Smooth muscle cell (in vitro differentiated cells): ENCODE data around the gene PTPN5. TPM values are rescaled to one million over a fixed set of nuclear protein-coding genes. Genes with fewer than 3 reads are reported as not detected.

Source experiments
- DNase-seq: peaks from one replicate; lab custom pipeline; 2025; ENCODE audit not compliant: unreplicated experiment; lab: John Stamatoyannopoulos, UW
- H2AFZ ChIP-seq: fragments of 200-600 bp; sonication (generic); 2 replicates; pipeline ENCODE4 v1.6.0; 2016; ENCODE audit warnings: antibody characterized with exemption, low read depth, mild to moderate bottlenecking
- H3F3A ChIP-seq: fragments of 200-600 bp; sonication (generic); 2 replicates; pipeline ENCODE4 v1.6.0; 2017; ENCODE audit warnings: antibody characterized with exemption, low read depth
- H3K27ac ChIP-seq: fragments of 200-600 bp; sonication (generic); 2 replicates; pipeline ENCODE4 v1.5.1; 2016; ENCODE audit warnings: low read depth, mild to moderate bottlenecking
- H3K27me3 ChIP-seq: fragments of 200-600 bp; sonication (generic); 2 replicates; pipeline ENCODE4 v1.6.1; 2016; ENCODE audit warnings: low read depth, mild to moderate bottlenecking
- H3K36me3 ChIP-seq: fragments of 200-600 bp; sonication (generic); 2 replicates; pipeline ENCODE4 v1.5.1; 2016; ENCODE audit warnings: low read depth
- H3K4me1 ChIP-seq: fragments of 200-600 bp; sonication (generic); 2 replicates; pipeline ENCODE4 v1.5.1; 2016; ENCODE audit warnings: low read depth
- H3K4me2 ChIP-seq: fragments of 200-600 bp; sonication (generic); 2 replicates; pipeline ENCODE4 v1.6.0; 2016; ENCODE audit warnings: mild to moderate bottlenecking
- H3K4me3 ChIP-seq: fragments of 200-600 bp; sonication (generic); 2 replicates; pipeline ENCODE4 v1.5.1; 2016; ENCODE audit warnings: mild to moderate bottlenecking
- H3K79me2 ChIP-seq: fragments of 200-600 bp; sonication (generic); 2 replicates; pipeline ENCODE4 v1.6.0; 2016; ENCODE audit warnings: low read depth, mild to moderate bottlenecking
- H3K9ac ChIP-seq: fragments of 200-600 bp; sonication (generic); 2 replicates; pipeline ENCODE4 v1.6.0; 2016; ENCODE audit warnings: low read depth
- H3K9me3 ChIP-seq: fragments of 200-600 bp; sonication (generic); replicated peaks from 2 replicates; pipeline ENCODE4 v1.5.1; 2016; ENCODE audit warnings: low read depth
- H4K20me1 ChIP-seq: fragments of 200-600 bp; sonication (generic); 2 replicates; pipeline ENCODE4 v1.6.0; 2016; ENCODE audit warnings: low read depth
- WGBS: methylation state at CpG from one replicate; pipeline ENCODE4 v1.1.7; 2016; ENCODE audit warnings: low lambda C conversion rate; 5-methylcytosine and 5-hydroxymethylcytosine counted together
- polyA plus RNA-seq: library from polyadenylated mRNA; unstranded; fragments of >200 nt; fragmentation: Nextera tagmentation; extraction: Ambion mirVana; gene quantifications from 2 replicates; pipeline ENCODE4 v1.2.1, GENCODE V29; 2016
- total RNA-seq: library from RNA; depleted of rRNA; stranded (reverse); fragments of >200 nt; gene quantifications from 2 replicates; pipeline ENCODE4 v1.2.3, GENCODE V29; 2014
- TF ChIP-seq, protein P1 (sequence below): fragments of 200-600 bp; sonication (generic); IDR thresholded peaks from 2 replicates; pipeline ENCODE4 v1.5.1; 2017; ENCODE audit warnings: borderline replicate concordance, mild to moderate bottlenecking, antibody characterized with exemption; ENCODE audit not compliant: insufficient read depth, poor library complexity, severe bottlenecking

The PTPN5 gene
- total and polyA plus RNA-seq, 2 experiments from 2014 or later = not detected

DNA sequence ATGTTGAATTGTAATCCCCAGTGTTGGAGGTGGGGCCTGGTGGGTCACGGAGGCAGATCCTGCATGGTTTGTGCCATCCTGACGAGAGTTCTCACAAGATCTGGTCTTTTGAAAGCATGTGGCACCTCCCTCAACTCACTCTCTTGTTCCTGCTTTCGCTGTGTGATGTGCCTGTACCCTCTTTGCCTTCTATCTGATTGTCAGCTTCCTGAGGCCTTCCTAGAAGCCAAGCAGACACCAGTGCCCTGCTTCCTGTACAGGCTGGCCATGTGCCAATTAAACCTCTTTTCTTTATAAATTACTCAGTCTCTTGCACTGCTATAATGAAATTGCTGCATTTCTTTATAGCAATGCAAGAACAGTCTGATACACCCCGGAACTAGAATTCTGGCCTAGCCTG is 13.1 kb downstream of the PTPN5 start:
- Histone ChIP-seq H3K27ac (no peak overlapping the region), H3K4me3 (no peak overlapping the region), H4K20me1 (no peaks in the 10 kb centered on the region), H3K79me2 (no peaks in the 10 kb centered on the region), H3K4me1 (no peaks in the 10 kb centered on the region), H3K9me3 (no peaks in the 10 kb centered on the region), H3F3A (no peaks in the 10 kb centered on the region), H2AFZ (no peak overlapping the region), H3K9ac (no peak overlapping the region), H3K36me3 (no peaks in the 10 kb centered on the region), H3K27me3 (peaks cover 1% of the 10 kb centered on the region), H3K4me2 (no peak overlapping the region)
- 90% methylated on average over 4 of the region's 4 CpGs for WGBS
- TF ChIP-seq, protein P1, sequence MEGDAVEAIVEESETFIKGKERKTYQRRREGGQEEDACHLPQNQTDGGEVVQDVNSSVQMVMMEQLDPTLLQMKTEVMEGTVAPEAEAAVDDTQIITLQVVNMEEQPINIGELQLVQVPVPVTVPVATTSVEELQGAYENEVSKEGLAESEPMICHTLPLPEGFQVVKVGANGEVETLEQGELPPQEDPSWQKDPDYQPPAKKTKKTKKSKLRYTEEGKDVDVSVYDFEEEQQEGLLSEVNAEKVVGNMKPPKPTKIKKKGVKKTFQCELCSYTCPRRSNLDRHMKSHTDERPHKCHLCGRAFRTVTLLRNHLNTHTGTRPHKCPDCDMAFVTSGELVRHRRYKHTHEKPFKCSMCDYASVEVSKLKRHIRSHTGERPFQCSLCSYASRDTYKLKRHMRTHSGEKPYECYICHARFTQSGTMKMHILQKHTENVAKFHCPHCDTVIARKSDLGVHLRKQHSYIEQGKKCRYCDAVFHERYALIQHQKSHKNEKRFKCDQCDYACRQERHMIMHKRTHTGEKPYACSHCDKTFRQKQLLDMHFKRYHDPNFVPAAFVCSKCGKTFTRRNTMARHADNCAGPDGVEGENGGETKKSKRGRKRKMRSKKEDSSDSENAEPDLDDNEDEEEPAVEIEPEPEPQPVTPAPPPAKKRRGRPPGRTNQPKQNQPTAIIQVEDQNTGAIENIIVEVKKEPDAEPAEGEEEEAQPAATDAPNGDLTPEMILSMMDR = no peak
- DNase-seq = no peak

DNA sequence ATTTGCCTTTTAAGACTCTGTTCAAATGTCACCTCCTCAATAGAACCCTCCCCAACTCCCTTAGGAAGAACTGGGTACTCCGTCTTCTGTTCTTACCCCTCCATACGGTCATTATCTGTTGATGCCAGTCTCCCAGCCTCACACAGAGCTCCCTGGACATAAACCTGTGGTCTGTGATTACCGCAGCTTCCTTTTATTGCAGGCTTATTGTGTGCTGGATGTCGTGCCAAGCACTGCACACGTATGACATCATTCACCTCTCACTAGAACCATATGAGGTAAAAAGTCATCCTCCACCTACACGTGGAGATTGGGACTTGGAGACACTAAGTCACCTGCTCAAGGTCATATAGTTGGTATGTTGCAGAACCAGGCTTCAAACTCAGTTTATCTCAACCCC is 15.3 kb downstream of the PTPN5 start:
- Histone ChIP-seq H3K36me3 (no peaks in the 10 kb centered on the region), H3K27ac (no peak overlapping the region), H3K79me2 (no peaks in the 10 kb centered on the region), H3K27me3 (no peaks in the 10 kb centered on the region), H3K9me3 (no peaks in the 10 kb centered on the region), H3K4me2 (no peak overlapping the region), H2AFZ (no peak overlapping the region), H3K4me3 (no peak overlapping the region), H3K9ac (no peak overlapping the region), H4K20me1 (no peaks in the 10 kb centered on the region), H3F3A (no peaks in the 10 kb centered on the region), H3K4me1 (no peaks in the 10 kb centered on the region)
- 76% methylated on average over 6 of the region's 6 CpGs for WGBS
- TF ChIP-seq, protein P1 = no peak
- DNase-seq = no peak

DNA sequence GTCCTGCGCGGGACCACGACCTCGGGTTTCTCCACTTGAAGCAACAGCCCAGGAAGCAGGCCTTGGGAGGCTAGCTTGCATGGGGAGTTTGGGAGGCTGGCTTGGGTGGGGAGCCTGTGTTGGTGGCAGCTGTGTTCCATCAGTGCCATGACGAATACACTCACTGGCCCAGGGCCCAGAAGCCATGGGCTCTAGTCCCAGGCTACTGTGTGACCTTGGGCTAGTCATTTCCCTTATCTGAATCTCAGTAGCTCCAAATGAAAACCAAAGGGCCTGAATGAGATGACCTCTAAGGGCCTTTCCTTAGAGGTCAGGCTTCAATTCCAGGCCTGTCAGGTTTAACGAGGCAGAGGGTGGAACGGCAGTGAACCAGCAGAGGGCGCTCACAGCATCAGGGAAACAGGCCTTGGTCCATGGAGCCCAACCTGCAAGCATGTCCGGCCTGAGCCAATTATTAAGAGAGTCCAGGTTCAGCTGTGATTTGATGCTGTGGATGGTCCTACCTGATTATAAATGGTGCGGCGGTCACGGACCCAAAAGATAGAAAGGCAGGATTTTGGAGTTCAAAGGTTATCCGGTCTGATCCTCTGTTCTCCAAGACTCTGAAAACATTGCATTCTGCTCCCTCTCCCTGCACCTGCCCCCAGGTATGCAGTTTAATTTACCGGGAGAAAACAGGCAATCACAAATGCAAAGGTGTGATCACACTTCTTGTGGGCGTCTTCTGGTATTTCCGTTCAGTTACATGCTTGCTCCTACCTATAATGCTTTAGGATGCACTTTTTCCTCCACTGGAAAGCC is 15.9 kb downstream of the PTPN5 start:
- WGBS = 49% methylated on average over 16 of the region's 16 CpGs
- H3K27ac ChIP-seq = no peak overlapping the region
- TF ChIP-seq, protein P1 = peak; percentile 60
- H3K4me2 ChIP-seq = no peak overlapping the region
- H2AFZ ChIP-seq = no peak overlapping the region
- H3F3A ChIP-seq = no peaks in the 10 kb centered on the region
- no peak overlapping the region for H3K4me3 ChIP-seq
- no peaks in the 10 kb centered on the region for H3K9me3 ChIP-seq
- no peaks in the 10 kb centered on the region for H3K27me3 ChIP-seq
- H3K36me3 ChIP-seq = no peaks in the 10 kb centered on the region
- no peak for DNase-seq
- no peaks in the 10 kb centered on the region for H3K4me1 ChIP-seq
- no peaks in the 10 kb centered on the region for H4K20me1 ChIP-seq
- H3K9ac ChIP-seq = no peak overlapping the region
- no peaks in the 10 kb centered on the region for H3K79me2 ChIP-seq

DNA sequence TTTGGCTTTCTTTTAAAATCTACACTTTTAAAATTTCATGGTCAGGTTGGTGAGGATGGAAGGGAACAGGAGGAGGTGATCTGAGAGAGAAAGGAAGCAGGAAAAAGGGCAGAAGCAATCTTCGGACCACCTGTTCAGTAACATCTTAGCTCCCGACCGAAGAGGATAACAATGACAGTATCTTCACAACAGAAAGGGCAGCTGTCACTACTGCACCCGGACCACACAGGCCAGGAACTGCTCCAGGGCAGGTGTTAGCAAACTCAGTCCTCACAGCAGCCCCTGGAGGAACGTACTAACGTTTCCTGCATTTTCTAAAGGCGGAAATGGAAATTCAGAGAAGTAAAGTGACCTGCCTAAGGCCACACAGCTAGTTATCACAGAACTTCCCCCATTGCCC is 16.8 kb downstream of the PTPN5 start:
- no peaks in the 10 kb centered on the region for H3K9me3 ChIP-seq
- H3K36me3 ChIP-seq = no peaks in the 10 kb centered on the region
- no peaks in the 10 kb centered on the region for H3K27me3 ChIP-seq
- H4K20me1 ChIP-seq = no peaks in the 10 kb centered on the region
- no peak for DNase-seq
- no peaks in the 10 kb centered on the region for H3K79me2 ChIP-seq
- no peak overlapping the region for H3K9ac ChIP-seq
- H3K4me3 ChIP-seq = no peak overlapping the region
- no peak overlapping the region for H2AFZ ChIP-seq
- no peak overlapping the region for H3K4me2 ChIP-seq
- H3K4me1 ChIP-seq = no peaks in the 10 kb centered on the region
- TF ChIP-seq, protein P1 = no peak
- no peak overlapping the region for H3K27ac ChIP-seq
- WGBS = 90% methylated on average over 7 of the region's 7 CpGs
- H3F3A ChIP-seq = no peaks in the 10 kb centered on the region
